Esophagus muscularis mucosa (tissue), 4 donors: ENCODE results near the gene SPATA21. TPM values are rescaled to one million over a fixed set of nuclear protein-coding genes. Genes with fewer than 3 reads are reported as not detected.
"Not testable (repeated sequence)": the region's sequence is repeated elsewhere in the genome, so short reads cannot be mapped to it uniquely, and the experiment has no call there.

ENCODE experiments used
- DNase-seq: peaks from one replicate; pipeline ENCODE4 v3.0.0-alpha.2; 2017; ENCODE audit errors: extremely low spot score
- H3K27ac ChIP-seq, 4 donors: fragments of 200-600 bp; sonication (generic); replicated peaks in 1 of 4; 1 replicate in 3 of 4; 2 replicates in 1 of 4; pipeline ENCODE4 v1.5.1; 2016 to 2019; ENCODE audit warnings: mild to moderate bottlenecking in 1 of 4
- H3K27me3 ChIP-seq, 4 donors: fragments of 200-600 bp; sonication (generic); one replicate each; pipeline versions ENCODE4 v1.5.1 to v1.6.0; 2016 to 2019
- H3K36me3 ChIP-seq, 4 donors: fragments of 200-600 bp; sonication (generic); one replicate each; pipeline ENCODE4 v1.5.1; 2016 to 2019
- H3K4me1 ChIP-seq, 4 donors: fragments of 200-600 bp; sonication (generic); one replicate each; pipeline ENCODE4 v1.5.1; 2016 to 2019
- H3K4me3 ChIP-seq, 4 donors: fragments of 200-600 bp; sonication (generic); 1 replicate in 2 of 4; 2 replicates in 2 of 4; pipeline ENCODE4 v1.5.1; 2016 to 2019; ENCODE audit warnings: mild to moderate bottlenecking in 4 of 4, moderate library complexity in 1 of 4
- H3K9me3 ChIP-seq, 4 donors: fragments of 200-600 bp; sonication (generic); 1 replicate in 3 of 4; 2 replicates in 1 of 4; pipeline ENCODE4 v1.5.1; 2016 to 2019
- CTCF ChIP-seq, 3 experiments: fragments of 200-600 bp in 2 of 3; fragments of 450-650 bp in 1 of 3; sonication (generic) in 2 of 3; IDR thresholded peaks; one replicate each; pipeline ENCODE4 v1.5.1; 2017 to 2019; ENCODE audit warnings: antibody characterized with exemption in 3 of 3, mild to moderate bottlenecking in 2 of 3, moderate library complexity in 1 of 3
- EP300 ChIP-seq: sonication (generic); formaldehyde crosslinking; IDR thresholded peaks from one replicate; pipeline ENCODE4 v1.6.1; 2017; ENCODE audit warnings: antibody characterized with exemption
- POLR2A ChIP-seq: fragments of 450-650 bp; IDR thresholded peaks from one replicate; pipeline ENCODE4 v1.6.1; 2017; ENCODE audit warnings: antibody characterized with exemption, moderate library complexity, mild to moderate bottlenecking, low read depth
- POLR2AphosphoS5 ChIP-seq, 2 donors: sonication (generic); formaldehyde crosslinking; IDR thresholded peaks; one replicate each; pipeline ENCODE4 v1.6.1; 2017; ENCODE audit warnings: antibody characterized with exemption in 2 of 2
- WGBS: methylation state at CpG from one replicate; pipeline ENCODE4 v1.1.5; 2018; 5-methylcytosine and 5-hydroxymethylcytosine counted together
- intact Hi-C: fragments of 100-400 bp; cut with DNase I; formaldehyde crosslinking; loops from one replicate; pipeline ENCODE4 v1.15.1; 2023
- total RNA-seq, 4 donors: library from RNA; depleted of rRNA; stranded (reverse); fragments of >200 nt; gene quantifications; one replicate each; pipeline versions ENCODE4 v1.1.0 to v1.2.1, GENCODE V29; 2016

The SPATA21 gene
- total RNA-seq = not detected

GRCh38 chr1:16436946-16437474, at the start of gene SPATA21:
Gene SPATA21 (minus strand): TSS chr1:16437424. CDS start chr1:16431371, 6,053 bp downstream.
- H3K4me3 ChIP-seq = no peak within 1 kb of the TSS
- intact Hi-C loops = no loop called here
- peaks cover 0 to 4% (median 0%) of the 10 kb centered on the region in 4 donors for H3K27me3 ChIP-seq
- no peak within 1 kb of the TSS for H3K27ac ChIP-seq
- H3K36me3 ChIP-seq = no peaks in the 10 kb centered on the region
- WGBS = 69% methylated on average over 3 of the region's 3 CpGs
- no peak for DNase-seq
- no peaks in the 10 kb centered on the region for H3K9me3 ChIP-seq
- H3K4me1 ChIP-seq = peaks cover 12 to 20% (median 17%) of the 10 kb centered on the region in 4 donors
- no peak for TF ChIP-seq EP300
- no peak for TF ChIP-seq POLR2AphosphoS5 (IDR thresholded peaks at IDR 0.05)
- no peak for TF ChIP-seq CTCF (IDR thresholded peaks at IDR 0.05)
- TF ChIP-seq POLR2A = no peak

DNA sequence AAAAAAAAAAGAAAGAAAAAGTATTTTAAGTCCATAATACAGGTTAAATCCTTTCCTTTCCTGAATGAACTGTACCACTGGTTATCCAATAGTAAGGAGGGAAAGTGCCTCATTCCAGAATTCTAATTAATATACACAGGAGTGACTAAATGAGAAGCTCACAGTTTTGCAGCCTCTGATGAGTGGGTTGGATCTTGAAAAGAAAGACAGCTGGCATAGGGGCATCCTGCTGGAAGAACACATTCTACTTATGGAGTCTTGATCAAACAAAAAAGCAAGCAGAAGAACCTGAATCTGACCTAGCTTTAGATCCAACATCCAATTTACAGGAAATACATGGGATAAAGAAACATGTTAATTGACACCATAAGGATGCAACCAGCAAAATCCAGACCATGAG, 49.8 kb upstream of the SPATA21 start:
- DNase-seq, H3K4me3 ChIP-seq, H3K4me1 ChIP-seq, H3K27ac ChIP-seq, intact Hi-C loops, H3K9me3 ChIP-seq, H3K27me3 ChIP-seq: not testable (repeated sequence)
- H3K36me3 ChIP-seq = peaks cover 34 to 88% (median 69%) of the 10 kb centered on the region in 4 donors

DNA sequence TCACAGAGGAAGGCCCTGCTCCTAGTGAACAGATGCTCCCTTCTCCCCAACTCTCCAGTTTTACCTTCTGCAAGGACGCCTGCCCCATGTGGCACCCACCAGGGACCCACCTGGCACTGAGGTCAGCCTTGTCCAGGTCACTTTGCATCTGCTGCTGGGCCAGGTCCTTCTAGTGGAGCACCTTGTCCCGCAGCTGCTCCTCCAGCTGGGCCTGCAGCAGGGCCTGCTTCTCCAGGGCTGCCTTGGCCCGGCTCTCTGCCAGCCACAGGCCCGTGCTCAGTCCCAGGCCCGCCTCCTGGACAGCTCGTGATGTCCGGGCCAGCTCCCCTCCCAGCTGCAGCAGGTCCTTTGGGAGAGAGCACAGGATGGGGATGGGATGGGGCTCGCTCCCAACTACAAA, 49.1 kb upstream of the SPATA21 start:
- H3K4me3 ChIP-seq, H3K27me3 ChIP-seq, DNase-seq, H3K4me1 ChIP-seq, H3K27ac ChIP-seq, intact Hi-C loops, H3K9me3 ChIP-seq: not testable (repeated sequence)
- H3K36me3 ChIP-seq = peaks cover 38 to 95% (median 74%) of the 10 kb centered on the region in 4 donors
- 73% methylated on average over 6 of the region's 8 CpGs for WGBS

DNA sequence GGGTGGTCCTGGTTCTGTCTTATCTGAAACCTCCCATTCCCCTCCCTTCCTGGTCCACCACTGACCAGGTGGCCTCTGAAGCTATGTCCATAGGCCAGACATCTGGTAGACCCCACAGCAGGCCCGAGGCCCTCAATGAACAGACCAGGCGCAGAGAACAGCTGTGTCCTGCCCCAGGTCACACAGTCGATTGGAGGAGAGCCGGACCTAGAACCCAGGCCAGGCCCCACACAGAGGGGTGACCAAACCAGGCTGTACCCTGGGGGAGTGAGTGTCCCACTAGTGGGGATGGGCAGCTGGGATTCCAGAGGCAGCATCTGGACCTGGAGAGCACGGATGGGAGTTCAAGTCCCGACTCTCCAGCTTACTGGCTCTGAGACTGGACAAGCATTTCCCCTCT, 47.7 kb upstream of the SPATA21 start:
- 86% methylated on average over 5 of the region's 6 CpGs for WGBS
- Histone ChIP-seq H3K9me3 (no peaks in the 10 kb centered on the region), H3K4me3 (no peak overlapping the region), H3K27me3 (no peaks in the 10 kb centered on the region), H3K4me1 (no peaks in the 10 kb centered on the region), H3K27ac (no peak overlapping the region), H3K36me3 (peaks cover 46 to 98% (median 78%) of the 10 kb centered on the region in 4 donors)
- TF ChIP-seq EP300 (no peak), POLR2A (no peak), CTCF (IDR thresholded peaks at IDR 0.05) (no peak), POLR2AphosphoS5 (IDR thresholded peaks at IDR 0.05) (no peak)
- intact Hi-C loops = no loop called here
- no peak for DNase-seq

DNA sequence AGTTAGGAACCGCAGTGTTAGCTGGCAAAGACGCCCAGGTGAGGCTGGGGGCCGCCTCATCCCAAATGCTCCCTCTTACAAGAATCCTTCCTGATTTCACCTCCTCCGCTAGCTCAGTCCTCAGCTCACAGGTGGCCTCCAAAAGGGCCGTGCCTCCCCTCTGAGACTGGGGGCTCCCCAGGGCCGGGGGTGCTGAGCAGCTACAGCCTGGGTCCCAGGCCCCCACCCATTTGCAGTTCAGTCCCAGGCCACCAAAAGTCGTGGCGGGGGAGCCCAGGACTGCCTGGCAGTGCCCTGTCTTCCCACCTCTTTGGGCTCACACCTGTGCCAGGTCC, 47.2 kb upstream of the SPATA21 start:
- Histone ChIP-seq H3K27ac (no peak overlapping the region), H3K4me1 (no peaks in the 10 kb centered on the region), H3K4me3 (no peak overlapping the region), H3K27me3 (no peaks in the 10 kb centered on the region), H3K9me3 (no peaks in the 10 kb centered on the region), H3K36me3 (peaks cover 49 to 98% (median 79%) of the 10 kb centered on the region in 4 donors)
- no peak for DNase-seq
- TF ChIP-seq CTCF (IDR thresholded peaks at IDR 0.05) (no peak), EP300 (no peak), POLR2A (no peak), POLR2AphosphoS5 (IDR thresholded peaks at IDR 0.05) (no peak)
- intact Hi-C loops = no loop called here
- WGBS = 96% methylated on average over 5 of the region's 8 CpGs

- H3K36me3 ChIP-seq = peaks cover 48 to 96% (median 79%) of the 10 kb centered on the region in 4 donors
- WGBS = 92% methylated on average over 21 of the region's 45 CpGs
- H3K27ac ChIP-seq, H3K4me1 ChIP-seq, H3K9me3 ChIP-seq, H3K27me3 ChIP-seq, DNase-seq, intact Hi-C loops, H3K4me3 ChIP-seq: not testable (repeated sequence)
Measured at GRCh38 chr1:16483639-16484500, 46.6 kb upstream of the SPATA21 start.

DNA sequence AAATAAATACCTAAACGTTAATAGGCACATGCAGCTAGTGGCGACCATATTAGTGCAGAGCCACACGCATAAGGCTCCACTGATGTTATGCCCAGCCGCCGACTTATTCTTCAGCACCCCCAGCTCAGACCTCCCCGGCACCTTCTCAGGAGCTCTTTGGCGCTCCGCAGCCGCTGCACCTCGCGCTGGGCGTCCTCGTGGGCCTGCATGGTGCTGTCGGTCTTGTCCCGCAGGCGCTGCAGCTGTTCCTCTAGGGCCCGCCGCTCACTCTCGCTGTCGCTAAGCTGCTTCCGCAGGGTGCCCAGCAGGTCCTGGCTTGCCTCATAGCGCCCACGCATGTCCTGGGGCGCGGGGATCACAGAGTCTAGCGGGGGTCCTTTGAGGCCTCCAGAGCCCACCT, 45.9 kb upstream of the SPATA21 start:
- H3K4me1 ChIP-seq, H3K9me3 ChIP-seq, H3K27ac ChIP-seq, H3K4me3 ChIP-seq, DNase-seq, H3K27me3 ChIP-seq, intact Hi-C loops: not testable (repeated sequence)
- peaks cover 54 to 98% (median 83%) of the 10 kb centered on the region in 4 donors for H3K36me3 ChIP-seq
- WGBS = 97% methylated on average over 21 of the region's 26 CpGs
